Measurements from ENCODE around the gene IRX3.

Gene IRX3

GRCh38 chr16:54280751-54281150, 5.8 kb downstream of the IRX3 start:
- no peaks in the 10 kb centered on the region for H3K9me3 Mint-ChIP-seq
- peaks cover 69% of the 10 kb centered on the region for H3K27me3 Mint-ChIP-seq
- H3K36me3 Mint-ChIP-seq (ENCODE audit: insufficient read depth), result peaks cover 2% of the 10 kb centered on the region
- no peak overlapping the region for H3K27ac Mint-ChIP-seq (ENCODE audit: low read depth)
- peaks cover 16% of the 10 kb centered on the region for H3K4me1 Mint-ChIP-seq
- H3K4me3 Mint-ChIP-seq, result no peak overlapping the region
- ATAC-seq (replicated peaks; ENCODE audit: extremely low read depth, poor library complexity, severe bottlenecking) (no peak), DNase-seq (ENCODE audit: low spot score in 2 of 2) (no peak)

- H3K27me3 Mint-ChIP-seq, result peaks cover 68% of the 10 kb centered on the region
- no peak for DNase-seq (ENCODE audit: low spot score in 2 of 2)
- H3K4me3 Mint-ChIP-seq, result no peak overlapping the region
- no peak for ATAC-seq (replicated peaks; ENCODE audit: extremely low read depth, poor library complexity, severe bottlenecking)
- H3K36me3 Mint-ChIP-seq (ENCODE audit: insufficient read depth), result no peaks in the 10 kb centered on the region
- no peaks in the 10 kb centered on the region for H3K9me3 Mint-ChIP-seq
- no peak overlapping the region for H3K27ac Mint-ChIP-seq (ENCODE audit: low read depth)
- peaks cover 3% of the 10 kb centered on the region for H3K4me1 Mint-ChIP-seq
Measured at GRCh38 chr16:54277845-54278703, 8.5 kb downstream of the IRX3 start.

GRCh38 chr16:54275956-54276355, 10.6 kb downstream of the IRX3 start:
- ATAC-seq (replicated peaks; ENCODE audit: extremely low read depth, poor library complexity, severe bottlenecking) (no peak), DNase-seq (ENCODE audit: low spot score in 2 of 2) (no peak)
- Mint-ChIP-seq H3K4me1 (no peaks in the 10 kb centered on the region), H3K36me3 (ENCODE audit: insufficient read depth) (no peaks in the 10 kb centered on the region), H3K4me3 (no peak overlapping the region), H3K27ac (ENCODE audit: low read depth) (no peak overlapping the region), H3K9me3 (no peaks in the 10 kb centered on the region), H3K27me3 (peaks cover 49% of the 10 kb centered on the region)

GRCh38 chr16:54273566-54273965, 13.0 kb downstream of the IRX3 start:
- Mint-ChIP-seq H3K36me3 (ENCODE audit: insufficient read depth) (no peaks in the 10 kb centered on the region), H3K9me3 (no peaks in the 10 kb centered on the region), H3K27ac (ENCODE audit: low read depth) (no peak overlapping the region), H3K27me3 (peaks cover 51% of the 10 kb centered on the region), H3K4me1 (no peaks in the 10 kb centered on the region), H3K4me3 (no peak overlapping the region)
- no peak for ATAC-seq (replicated peaks; ENCODE audit: extremely low read depth, poor library complexity, severe bottlenecking)
- no peak for DNase-seq (ENCODE audit: low spot score in 2 of 2)

GRCh38 chr16:54270711-54271110, 15.9 kb downstream of the IRX3 start:
- no peaks in the 10 kb centered on the region for H3K4me1 Mint-ChIP-seq
- ATAC-seq (replicated peaks; ENCODE audit: extremely low read depth, poor library complexity, severe bottlenecking), result no peak
- H3K27ac Mint-ChIP-seq (ENCODE audit: low read depth), result no peak overlapping the region
- H3K27me3 Mint-ChIP-seq, result peaks cover 70% of the 10 kb centered on the region
- no peak for DNase-seq (ENCODE audit: low spot score in 2 of 2)
- H3K9me3 Mint-ChIP-seq, result no peaks in the 10 kb centered on the region
- H3K36me3 Mint-ChIP-seq (ENCODE audit: insufficient read depth), result no peaks in the 10 kb centered on the region
- no peak overlapping the region for H3K4me3 Mint-ChIP-seq

GRCh38 chr16:54269461-54269860, 17.1 kb downstream of the IRX3 start:
- DNase-seq (ENCODE audit: low spot score in 2 of 2) (no peak), ATAC-seq (replicated peaks; ENCODE audit: extremely low read depth, poor library complexity, severe bottlenecking) (no peak)
- H3K9me3 Mint-ChIP-seq, result no peaks in the 10 kb centered on the region
- no peak overlapping the region for H3K27ac Mint-ChIP-seq (ENCODE audit: low read depth)
- H3K27me3 Mint-ChIP-seq, result peaks cover 76% of the 10 kb centered on the region
- no peak overlapping the region for H3K4me3 Mint-ChIP-seq
- H3K36me3 Mint-ChIP-seq (ENCODE audit: insufficient read depth), result no peaks in the 10 kb centered on the region
- H3K4me1 Mint-ChIP-seq, result no peaks in the 10 kb centered on the region

GRCh38 chr16:54268766-54269165, 17.8 kb downstream of the IRX3 start:
- no peak for ATAC-seq (replicated peaks; ENCODE audit: extremely low read depth, poor library complexity, severe bottlenecking)
- no peak for DNase-seq (ENCODE audit: low spot score in 2 of 2)
- Mint-ChIP-seq H3K9me3 (no peaks in the 10 kb centered on the region), H3K4me3 (no peak overlapping the region), H3K27me3 (peaks cover 75% of the 10 kb centered on the region), H3K4me1 (no peaks in the 10 kb centered on the region), H3K27ac (ENCODE audit: low read depth) (no peak overlapping the region), H3K36me3 (ENCODE audit: insufficient read depth) (no peaks in the 10 kb centered on the region)

GRCh38 chr16:54268340-54268739, 18.2 kb downstream of the IRX3 start:
- no peak for DNase-seq (ENCODE audit: low spot score in 2 of 2)
- Mint-ChIP-seq H3K9me3 (no peaks in the 10 kb centered on the region), H3K4me1 (no peaks in the 10 kb centered on the region), H3K4me3 (no peak overlapping the region), H3K27me3 (peaks cover 75% of the 10 kb centered on the region), H3K27ac (ENCODE audit: low read depth) (no peak overlapping the region), H3K36me3 (ENCODE audit: insufficient read depth) (no peaks in the 10 kb centered on the region)
- no peak for ATAC-seq (replicated peaks; ENCODE audit: extremely low read depth, poor library complexity, severe bottlenecking)

GRCh38 chr16:54266363-54266955, 20.1 kb downstream of the IRX3 start:
- no peaks in the 10 kb centered on the region for H3K36me3 Mint-ChIP-seq (ENCODE audit: insufficient read depth)
- no peak overlapping the region for H3K4me3 Mint-ChIP-seq
- H3K27me3 Mint-ChIP-seq, result peaks cover 89% of the 10 kb centered on the region
- DNase-seq (ENCODE audit: low spot score in 2 of 2) (no peak), ATAC-seq (replicated peaks; ENCODE audit: extremely low read depth, poor library complexity, severe bottlenecking) (no peak)
- H3K27ac Mint-ChIP-seq (ENCODE audit: low read depth), result no peak overlapping the region
- H3K9me3 Mint-ChIP-seq, result no peaks in the 10 kb centered on the region
- no peaks in the 10 kb centered on the region for H3K4me1 Mint-ChIP-seq

GRCh38 chr16:54265575-54266107, 20.9 kb downstream of the IRX3 start:
- H3K27ac Mint-ChIP-seq (ENCODE audit: low read depth), result no peak overlapping the region
- DNase-seq (ENCODE audit: low spot score in 2 of 2) (no peak), ATAC-seq (replicated peaks; ENCODE audit: extremely low read depth, poor library complexity, severe bottlenecking) (no peak)
- H3K4me1 Mint-ChIP-seq, result no peaks in the 10 kb centered on the region
- H3K4me3 Mint-ChIP-seq, result no peak overlapping the region
- no peaks in the 10 kb centered on the region for H3K9me3 Mint-ChIP-seq
- no peaks in the 10 kb centered on the region for H3K36me3 Mint-ChIP-seq (ENCODE audit: insufficient read depth)
- H3K27me3 Mint-ChIP-seq, result peaks cover 84% of the 10 kb centered on the region

- ATAC-seq (replicated peaks; ENCODE audit: extremely low read depth, poor library complexity, severe bottlenecking), result no peak
- Mint-ChIP-seq H3K27ac (ENCODE audit: low read depth) (no peak overlapping the region), H3K9me3 (no peaks in the 10 kb centered on the region)
Measured at GRCh38 chr16:54253118-54253517, 33.5 kb downstream of the IRX3 start.

GRCh38 chr16:54248863-54249710, 37.5 kb downstream of the IRX3 start:
- no peak for DNase-seq (ENCODE audit: low spot score in 2 of 2)
- no peak for ATAC-seq (replicated peaks; ENCODE audit: extremely low read depth, poor library complexity, severe bottlenecking)
- peaks cover 19% of the 10 kb centered on the region for H3K27me3 Mint-ChIP-seq
- no peaks in the 10 kb centered on the region for H3K4me1 Mint-ChIP-seq
- H3K9me3 Mint-ChIP-seq, result peaks cover 6% of the 10 kb centered on the region
- no peak overlapping the region for H3K4me3 Mint-ChIP-seq
- H3K36me3 Mint-ChIP-seq (ENCODE audit: insufficient read depth), result peaks cover 2% of the 10 kb centered on the region
- no peak overlapping the region for H3K27ac Mint-ChIP-seq (ENCODE audit: low read depth)

More at GRCh38 chr16:54253118-54253517, 33.5 kb downstream of the IRX3 start:
- Mint-ChIP-seq H3K27me3 (peaks cover 31% of the 10 kb centered on the region), H3K4me3 (no peak overlapping the region), H3K4me1 (no peaks in the 10 kb centered on the region), H3K36me3 (ENCODE audit: insufficient read depth) (peaks cover 2% of the 10 kb centered on the region)
- DNase-seq (ENCODE audit: low spot score in 2 of 2), result no peak
